ENCODE results near the gene FHDC1. TPM values are rescaled to one million over a fixed set of nuclear protein-coding genes. Genes with fewer than 3 reads are reported as not detected.

The FHDC1 gene
- polyA plus RNA-seq, 3 donors, result 4.8 to 5.2 (median 5.1) TPM

- peak; percentile 24 for DNase-seq
Observed at GRCh38 chr4:152935143-152935542, 980 bp upstream of the FHDC1 start.

- peak; percentile 29 for DNase-seq
Observed at GRCh38 chr4:152936446-152937335, 568 bp downstream of the FHDC1 start.

DNA sequence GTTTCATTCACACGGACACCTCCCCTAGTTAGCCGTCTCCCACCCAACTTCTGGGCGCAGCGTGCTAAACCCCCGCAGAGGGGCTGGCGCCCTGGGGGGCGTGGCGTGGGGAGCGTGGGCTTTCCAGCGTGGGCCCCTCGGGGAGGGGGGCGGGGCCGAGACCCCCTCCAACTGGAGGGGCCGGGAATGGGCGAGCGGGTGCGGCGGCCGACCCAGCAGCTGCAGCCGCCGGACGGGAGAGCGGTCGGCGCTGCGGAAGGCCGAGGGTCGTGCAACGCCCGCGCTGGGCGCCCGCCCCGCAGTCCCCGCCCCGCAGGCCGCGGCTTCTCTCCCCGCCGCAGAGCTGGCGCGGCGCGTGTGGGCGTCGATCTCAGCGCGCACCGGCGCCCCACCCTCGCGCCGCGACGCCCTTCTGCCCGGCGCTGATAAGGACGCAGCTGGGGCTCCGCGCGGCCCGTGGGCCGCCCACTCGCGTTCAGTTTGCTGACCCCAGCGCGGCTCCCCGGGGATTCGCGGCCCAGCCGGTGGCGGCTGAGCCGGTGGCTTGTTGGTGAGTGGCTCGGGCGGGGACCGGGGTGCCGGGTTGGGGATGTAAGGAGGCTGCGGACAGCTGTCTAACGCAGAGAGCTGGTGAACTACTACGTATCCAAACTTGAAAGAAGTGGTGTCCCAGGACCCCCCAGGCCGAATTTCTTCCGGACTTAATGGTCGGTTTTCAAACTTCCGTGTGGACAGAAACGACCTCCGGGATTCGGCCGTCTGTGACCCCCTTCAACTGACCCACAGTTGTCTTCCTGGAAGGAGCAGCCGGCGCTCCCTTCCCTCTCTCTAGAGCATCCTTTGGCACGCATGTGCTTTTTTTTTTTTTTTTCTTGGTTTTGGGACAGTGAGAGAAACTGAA, 1.5 kb downstream of the FHDC1 start:
- peak; percentile 28 for DNase-seq

- DNase-seq, result no peak
Observed at GRCh38 chr4:152938237-152938947, 2.3 kb downstream of the FHDC1 start.

DNA sequence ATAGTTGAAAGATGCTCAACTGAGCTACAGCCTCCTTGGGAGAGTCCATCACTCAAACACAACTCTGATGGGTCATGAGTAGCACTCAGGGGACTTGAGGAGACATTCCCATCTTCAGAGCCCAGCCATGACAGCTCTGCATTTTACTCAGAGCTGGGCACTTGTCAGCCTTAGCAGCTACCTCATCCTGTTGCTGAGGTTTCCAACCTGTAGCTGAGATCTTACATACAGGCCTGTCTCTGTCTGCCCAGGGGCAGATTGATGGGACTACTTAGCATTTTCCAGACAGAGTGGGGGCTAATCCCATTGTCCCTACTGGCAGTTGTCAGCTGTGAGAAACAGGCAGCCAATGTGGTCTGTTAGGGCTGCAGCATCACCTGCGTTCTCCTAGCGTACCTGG, 3.5 kb downstream of the FHDC1 start:
- no peak for DNase-seq

DNA sequence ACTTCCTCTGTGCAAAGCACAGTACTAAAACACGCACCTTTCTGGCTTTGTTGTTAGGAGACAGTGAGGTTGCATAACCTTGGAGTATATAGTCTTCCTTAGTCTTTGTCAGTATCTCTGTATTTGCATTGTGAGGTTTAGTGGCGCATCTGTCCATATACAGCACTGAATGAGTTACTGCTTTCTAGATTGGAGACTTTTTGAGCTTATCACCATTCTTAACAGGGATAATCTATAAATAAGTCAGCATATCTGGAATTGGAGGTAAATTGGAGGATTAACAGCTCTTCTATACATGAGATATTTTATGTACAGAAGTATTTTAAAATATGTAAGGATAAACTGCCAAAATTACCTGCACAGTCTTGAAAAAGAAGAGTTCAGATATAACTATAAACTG, 4.3 kb downstream of the FHDC1 start:
- DNase-seq, result no peak

GRCh38 chr4:152941411-152941810, 5.3 kb downstream of the FHDC1 start:
- DNase-seq, result no peak

GRCh38 chr4:152942346-152942745, 6.2 kb downstream of the FHDC1 start:
- DNase-seq, result no peak

DNA sequence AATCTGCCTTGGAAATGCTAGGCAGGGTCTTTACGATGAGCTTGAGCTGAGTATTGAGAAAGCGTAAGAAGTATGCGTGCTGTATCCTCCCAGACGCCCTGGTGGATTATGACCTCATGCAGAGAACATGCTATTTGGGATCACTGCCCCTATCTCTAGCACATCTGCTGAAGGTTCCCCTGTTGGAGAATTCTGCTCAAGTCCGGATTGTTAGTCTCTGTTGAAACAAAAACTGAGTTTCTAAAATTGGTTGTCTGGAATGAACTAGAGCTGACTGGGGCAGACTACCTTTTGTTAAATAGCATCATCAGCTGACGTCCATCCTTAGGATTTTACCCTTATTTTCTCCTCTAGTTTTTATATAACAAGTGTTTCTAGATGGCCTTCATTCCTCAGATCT, 7.5 kb downstream of the FHDC1 start:
- DNase-seq, result no peak

GRCh38 chr4:152944666-152945320, 8.7 kb downstream of the FHDC1 start:
- DNase-seq, result no peak

GRCh38 chr4:152945639-152946038, 9.5 kb downstream of the FHDC1 start:
- DNase-seq, result no peak

- no peak for DNase-seq
Observed at GRCh38 chr4:152946446-152946845, 10.3 kb downstream of the FHDC1 start.

GRCh38 chr4:152947311-152947710, 11.2 kb downstream of the FHDC1 start:
- DNase-seq, result no peak

DNA sequence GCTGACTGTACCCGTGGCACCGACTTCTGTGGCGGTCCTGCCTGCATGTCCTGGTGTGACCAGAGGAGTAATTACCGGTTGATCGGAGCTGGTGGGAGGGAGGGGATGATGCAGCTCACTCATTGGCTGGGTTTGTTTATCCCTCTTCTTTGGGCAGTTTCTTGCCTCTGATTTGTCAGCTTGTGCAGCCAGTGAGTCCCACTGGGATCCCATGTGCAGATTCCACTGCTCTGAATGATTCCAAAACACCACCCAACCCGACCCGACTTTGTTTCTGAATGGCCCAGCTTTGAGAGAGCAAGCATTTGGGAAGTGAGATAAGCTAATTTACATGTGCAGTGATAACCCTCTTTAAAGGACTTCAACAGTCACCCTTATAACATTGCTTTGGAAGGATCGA, 13.8 kb downstream of the FHDC1 start:
- DNase-seq, result no peak

DNA sequence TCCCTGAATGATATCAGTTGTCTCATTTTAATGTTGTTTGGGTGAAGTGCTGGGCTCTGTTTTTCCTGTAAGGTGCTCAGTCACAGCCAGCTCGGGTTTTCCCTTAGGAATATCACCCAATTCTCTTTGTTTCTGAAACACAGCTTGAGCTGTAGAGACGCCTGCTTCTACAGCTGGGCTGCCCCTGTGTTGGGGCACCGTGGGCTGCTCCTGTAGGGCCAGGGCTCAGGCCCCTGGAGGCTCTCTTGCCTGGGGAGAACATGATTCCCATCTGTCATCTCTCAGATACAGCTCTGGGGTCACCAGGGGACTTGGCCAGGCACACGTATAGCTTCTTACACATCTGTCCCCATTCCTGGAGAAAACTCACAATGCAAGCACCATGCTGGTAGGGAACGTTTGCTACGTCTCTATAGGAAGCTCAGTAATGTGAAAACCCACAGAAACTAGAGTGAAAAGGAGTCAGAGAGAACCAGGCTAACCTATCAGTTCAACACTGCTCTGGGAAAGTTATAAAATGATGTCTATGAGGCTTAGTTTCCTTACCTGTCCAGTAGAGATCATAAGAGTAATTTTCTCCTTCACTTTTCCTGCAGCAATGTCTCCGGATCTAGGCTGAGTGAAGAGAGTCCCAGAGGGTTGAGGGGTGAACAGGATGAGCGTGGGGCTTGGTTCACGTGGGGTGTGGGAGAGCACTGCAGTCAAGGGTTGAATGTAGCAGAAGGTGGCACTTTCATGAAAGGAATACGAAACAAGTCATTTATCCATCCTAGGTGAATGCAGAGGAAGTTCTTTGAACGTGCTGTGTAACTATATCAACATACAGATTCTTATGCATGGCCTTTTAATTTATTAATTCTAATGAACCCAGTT, 14.5 kb downstream of the FHDC1 start:
- no peak for DNase-seq

GRCh38 chr4:152951348-152951747, 15.2 kb downstream of the FHDC1 start:
- no peak for DNase-seq

- no peak for DNase-seq
Observed at GRCh38 chr4:152953514-152953913, 17.4 kb downstream of the FHDC1 start.

DNA sequence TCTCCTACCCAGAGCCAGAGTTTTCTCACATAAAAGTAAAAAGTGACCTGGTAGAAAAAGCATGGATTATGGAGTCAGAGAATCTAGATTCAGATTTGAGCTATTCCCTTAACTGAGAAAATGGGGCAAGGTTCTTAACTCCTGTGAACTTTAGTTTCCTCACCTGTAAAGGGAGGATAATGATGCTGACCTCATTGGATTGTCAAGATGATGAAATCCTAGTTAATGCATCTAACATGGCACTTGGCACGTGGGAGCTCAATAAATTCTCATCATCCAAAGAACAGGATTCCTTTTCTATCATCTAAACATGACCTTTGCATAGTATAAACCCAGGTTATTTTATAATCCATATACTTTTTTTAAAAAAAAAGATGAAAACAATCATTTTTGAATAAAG, 18.6 kb downstream of the FHDC1 start:
- DNase-seq, result no peak

GRCh38 chr4:152956147-152956546, 20.0 kb downstream of the FHDC1 start:
- no peak for DNase-seq

DNA sequence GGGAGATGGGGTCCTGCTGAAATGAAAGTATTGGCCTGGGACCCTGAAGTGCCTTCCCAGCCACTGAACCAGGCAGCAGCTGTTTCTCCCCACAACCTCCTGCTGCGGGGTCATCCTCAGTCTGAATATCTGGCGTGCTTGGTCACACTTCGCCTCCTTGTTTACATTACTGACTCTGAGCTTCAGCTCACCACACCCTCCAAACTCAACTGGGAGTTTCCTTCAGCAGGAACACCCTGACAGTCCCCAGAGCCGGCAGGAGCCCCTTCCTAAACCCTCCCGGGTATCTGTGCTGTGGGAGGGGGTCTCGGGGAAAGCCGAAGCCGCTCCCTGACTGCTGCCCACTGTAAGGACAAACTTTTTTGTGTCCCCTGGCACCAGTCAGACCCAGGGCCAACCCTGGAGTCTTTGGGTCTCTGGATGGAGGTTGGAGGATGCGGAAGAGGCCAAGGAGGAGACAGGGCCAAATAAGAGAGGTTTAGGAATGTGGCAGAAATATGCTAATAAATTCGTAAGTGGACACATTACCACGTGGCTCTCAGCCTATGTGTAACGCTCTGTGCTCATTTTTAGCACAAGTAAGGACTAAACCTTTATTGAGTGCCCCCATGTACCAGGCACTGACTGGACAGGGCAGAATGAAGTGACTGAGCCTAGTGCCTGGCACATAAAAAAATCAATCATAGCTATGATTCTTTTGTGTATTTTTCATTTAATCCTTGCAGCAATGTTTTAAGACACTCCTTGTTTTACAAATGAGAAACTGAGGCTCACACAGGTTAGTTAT, 20.7 kb downstream of the FHDC1 start:
- DNase-seq, result no peak
